HG03159 (cell line): Measurements from ENCODE around the gene PPIA.
A peak's percentile ranks its signal among the peaks of the same experiment; 100 is the strongest.
"Not testable (repeated sequence)": the region's sequence is repeated elsewhere in the genome, so short reads cannot be mapped to it uniquely, and the experiment has no call there.

Experiments
- ATAC-seq: cut with Tn5 transposase; IDR thresholded peaks from one replicate; pipeline ENCODE4 v1.9.1; 2021; ENCODE audit warnings: mild to moderate bottlenecking, moderate library complexity; ENCODE audit not compliant: unreplicated experiment

The PPIA gene

DNA sequence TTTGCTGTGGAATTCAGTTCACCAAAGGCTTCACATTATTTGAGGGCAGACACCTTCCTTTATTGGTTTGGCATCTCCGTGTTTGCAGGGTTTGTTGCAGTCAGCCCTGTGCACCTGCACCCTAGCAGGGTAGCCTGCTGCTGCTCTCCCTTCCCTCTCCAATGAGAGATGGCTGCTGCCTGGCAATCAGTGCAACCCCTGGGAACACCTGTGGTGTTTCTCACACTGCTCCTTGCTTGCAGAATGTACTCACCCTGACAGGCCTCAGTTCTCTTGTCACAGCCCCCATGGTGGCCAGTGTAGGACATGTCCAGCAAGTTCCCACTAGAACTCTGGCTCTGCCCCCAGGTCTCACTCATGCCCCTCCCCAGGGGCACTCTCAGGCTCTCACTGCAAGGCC lies 12.1 kb upstream of the PPIA start:
- no peak for ATAC-seq

DNA sequence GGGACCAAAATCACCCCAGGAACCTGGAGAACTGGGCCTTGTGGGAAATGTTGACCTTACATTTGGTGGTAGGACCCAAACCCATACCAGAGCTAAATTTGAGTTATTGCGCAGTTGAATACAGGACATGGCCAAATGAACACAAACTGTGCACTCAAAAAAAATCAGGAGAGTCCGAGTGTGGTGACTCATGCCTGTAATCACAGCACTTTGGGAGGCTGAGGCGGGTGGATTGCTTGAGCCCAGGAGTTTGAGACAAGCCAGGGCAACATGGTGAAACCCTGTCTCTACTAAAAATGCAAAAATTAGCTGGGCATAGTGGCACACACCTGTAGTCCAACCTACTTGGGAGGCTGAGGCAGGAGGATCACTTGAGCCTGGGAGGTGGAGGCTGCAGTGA lies 11.3 kb upstream of the PPIA start:
- ATAC-seq, result not testable (repeated sequence)

DNA sequence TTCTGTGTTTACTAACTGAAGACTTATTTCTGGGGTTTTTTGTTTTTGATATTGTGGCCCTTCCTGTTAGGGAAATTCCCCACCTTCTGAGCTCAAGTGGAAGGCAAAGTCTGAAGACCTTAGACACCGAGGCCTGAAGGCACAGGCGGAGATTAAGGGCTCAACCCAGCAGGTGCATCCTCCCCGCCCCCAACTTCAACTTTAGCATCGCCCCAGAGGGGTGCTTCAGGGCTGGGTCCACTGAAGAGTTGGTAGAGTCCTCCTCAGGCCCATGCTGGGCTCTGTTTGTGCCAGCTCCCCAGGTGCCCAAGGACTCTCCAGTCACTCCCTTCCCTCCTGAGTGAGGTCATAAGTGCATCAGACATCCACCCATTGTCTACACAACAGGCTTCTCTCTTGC lies 9.4 kb upstream of the PPIA start:
- no peak for ATAC-seq

GRCh38 chr7:44787762-44788161 lies 8.7 kb upstream of the PPIA start:
- no peak for ATAC-seq

GRCh38 chr7:44789990-44790389 lies 6.5 kb upstream of the PPIA start:
- no peak for ATAC-seq

DNA sequence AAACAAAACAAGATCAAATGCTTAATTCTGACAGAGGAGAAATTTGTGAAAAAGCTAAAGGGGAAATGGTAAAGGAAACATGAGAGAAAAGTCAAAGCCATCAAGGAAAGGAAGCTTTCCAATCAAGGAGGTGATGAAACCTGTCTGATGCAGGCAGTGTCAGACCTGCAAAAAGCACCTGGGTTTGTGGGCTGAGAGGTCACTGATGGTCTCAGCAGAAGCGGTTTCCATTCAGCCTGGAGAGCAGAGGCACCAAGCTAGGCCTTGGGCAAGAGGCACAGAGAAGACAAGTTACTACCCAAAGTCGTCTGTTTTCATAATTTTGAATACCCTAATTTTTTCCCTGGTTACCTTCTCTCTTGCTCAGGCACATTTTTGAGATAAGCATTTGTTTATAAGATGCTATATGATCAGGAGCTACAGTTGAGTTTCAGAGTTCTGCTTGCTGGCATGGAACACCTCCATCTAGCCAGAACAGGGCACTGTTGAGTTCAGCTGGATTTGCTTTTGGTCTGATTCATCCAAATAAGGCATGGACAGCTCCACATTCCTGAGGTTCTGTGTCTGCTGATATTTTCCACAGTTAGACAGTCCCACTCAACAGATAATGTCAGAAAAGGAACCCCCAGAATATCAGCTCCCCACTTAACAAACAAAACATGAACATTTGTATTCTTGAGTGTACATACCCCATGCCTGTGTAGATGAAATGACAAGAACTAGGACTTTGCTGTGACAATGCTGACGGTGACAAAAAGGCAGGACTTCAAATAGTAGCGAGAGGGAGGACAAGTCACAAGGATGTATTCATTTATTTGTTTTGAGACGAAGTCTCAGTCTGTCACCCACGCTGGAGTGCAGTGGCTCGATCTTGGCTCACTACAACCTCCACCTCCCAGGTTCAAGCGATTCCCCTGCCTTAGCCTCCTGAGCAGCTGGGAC lies 4.9 kb upstream of the PPIA start:
- ATAC-seq, result no peak

DNA sequence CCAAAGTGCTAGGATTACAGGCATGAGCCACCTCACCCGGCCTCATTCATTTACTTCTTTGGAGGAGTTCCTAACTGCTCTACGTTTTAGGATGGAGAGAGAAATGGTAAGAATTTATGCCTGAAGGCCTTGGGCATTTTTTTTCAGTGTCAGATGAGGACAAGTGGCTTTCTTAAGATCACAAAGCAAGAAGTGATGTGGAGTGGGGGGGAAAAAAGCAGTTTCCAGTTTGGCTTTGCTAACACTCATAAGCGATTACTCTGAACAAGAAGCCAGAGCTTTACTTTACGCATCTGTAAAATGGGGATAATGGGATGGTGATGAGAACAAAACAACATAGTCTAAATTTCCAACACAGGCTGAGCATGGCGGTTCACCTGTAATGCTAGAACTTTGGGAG lies 2.6 kb upstream of the PPIA start:
- ATAC-seq, result no peak

DNA sequence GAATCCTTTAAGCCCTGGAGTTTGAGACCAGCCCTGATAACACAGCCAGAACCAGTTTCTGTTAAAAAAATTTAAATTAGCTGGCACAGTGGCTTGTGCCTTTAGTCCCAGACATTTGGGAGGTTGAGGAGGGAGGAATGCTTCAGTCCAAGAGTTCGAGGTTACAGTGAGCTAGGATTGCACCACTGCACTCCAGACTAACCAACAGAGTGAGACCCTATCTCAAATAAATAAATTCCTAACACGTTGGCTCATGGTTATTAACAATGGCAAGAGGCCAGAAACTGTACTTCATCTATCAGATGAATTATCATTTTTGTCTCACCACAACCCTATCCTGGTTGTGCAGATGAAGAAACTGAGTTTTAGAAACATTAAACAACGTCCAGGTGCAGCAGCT lies 2.1 kb upstream of the PPIA start:
- no peak for ATAC-seq

- ATAC-seq, result peak; percentile 14
Observed at GRCh38 chr7:44796034-44796503, 412 bp upstream of the PPIA start.

DNA sequence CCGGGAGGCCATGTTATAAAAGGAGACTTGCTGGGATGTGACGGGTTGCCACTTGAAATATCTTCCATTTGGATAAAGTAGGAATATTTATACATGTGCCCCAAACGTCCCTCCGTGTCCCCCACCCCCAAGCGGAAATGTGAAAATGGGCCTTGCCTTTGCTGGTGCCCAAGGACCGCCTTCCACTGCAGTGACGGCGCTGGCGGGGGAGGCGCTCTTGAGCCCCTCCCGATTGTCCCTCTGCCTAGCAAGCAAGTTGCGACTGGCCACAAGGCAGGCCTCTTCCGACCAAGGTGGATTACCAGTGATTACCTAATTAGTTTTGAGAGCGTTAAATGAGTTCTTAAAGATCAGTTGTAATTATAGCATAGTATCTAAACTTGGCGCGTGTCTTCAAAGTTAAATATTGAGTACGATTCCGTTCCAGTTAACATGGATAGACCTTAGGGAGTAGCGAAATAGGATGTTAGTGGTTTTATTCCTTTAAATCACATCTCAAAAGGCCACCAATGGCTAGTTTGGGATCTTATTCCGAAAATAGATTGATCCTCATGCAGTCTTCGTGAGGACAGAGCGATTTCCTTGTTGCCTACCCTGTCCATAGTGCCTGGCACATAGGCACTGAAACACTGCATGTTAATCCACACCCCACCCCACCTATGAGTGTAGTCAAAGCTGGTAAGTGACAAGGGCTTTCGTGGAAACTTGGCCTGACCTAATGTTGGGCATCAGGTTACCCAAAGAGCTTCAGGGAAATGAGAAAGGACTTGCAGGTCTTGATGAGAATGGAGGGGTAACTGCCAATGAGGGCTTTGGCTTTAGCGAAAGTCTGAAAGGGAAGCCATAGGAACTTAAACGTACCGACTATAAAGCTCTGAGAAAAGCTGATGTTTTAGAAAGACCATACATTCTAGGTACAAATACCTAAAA lies 1.1 kb downstream of the PPIA start:
- ATAC-seq, result peak; percentile 48

DNA sequence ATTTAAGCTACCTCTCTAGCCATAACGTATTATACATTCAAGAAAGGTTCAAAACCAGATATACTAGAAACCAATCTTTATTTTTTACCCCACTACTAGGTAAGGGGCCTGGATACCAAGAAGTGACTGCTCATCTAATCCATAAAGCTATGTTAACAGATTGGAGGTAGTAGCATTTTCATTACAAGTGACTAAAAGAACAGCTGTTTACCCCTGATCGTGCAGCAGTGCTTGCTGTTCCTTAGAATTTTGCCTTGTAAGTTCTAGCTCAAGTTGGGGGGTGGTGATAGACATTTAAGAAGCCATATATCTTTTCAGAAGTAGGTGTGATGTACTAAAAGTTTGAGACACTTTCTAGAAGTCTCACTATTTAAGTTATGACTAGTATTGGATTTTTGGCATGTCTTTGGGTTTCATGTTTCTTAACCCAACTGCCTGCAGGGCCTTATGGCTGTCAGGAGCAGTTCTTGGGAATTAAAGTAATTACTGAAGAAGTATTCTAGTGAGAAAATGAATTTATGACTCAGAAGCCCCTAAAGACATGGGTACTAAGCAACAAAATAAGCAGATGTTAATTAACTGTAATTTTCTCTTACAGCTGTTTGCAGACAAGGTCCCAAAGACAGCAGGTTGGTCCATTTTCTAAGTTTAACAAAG lies 2.3 kb downstream of the PPIA start:
- ATAC-seq, result no peak

DNA sequence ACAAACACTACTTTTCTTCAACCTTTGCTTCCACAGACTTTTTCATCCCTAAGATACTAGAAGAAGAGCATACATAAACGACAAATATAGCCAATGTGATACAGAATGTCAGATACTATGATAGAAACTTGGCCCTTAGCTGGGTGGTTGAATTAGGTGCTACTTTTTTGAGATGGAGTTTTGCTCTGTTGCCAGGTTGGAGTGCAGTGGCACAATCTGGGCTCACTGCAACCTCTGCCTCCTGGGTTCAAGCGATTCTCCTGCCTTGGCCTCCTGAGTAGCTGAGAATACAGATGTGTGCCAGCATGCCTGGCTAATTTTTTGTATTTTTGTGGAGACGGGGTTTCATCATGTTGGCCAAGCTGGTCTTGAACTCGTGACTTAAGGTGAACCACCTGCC lies 3.5 kb downstream of the PPIA start:
- no peak for ATAC-seq

DNA sequence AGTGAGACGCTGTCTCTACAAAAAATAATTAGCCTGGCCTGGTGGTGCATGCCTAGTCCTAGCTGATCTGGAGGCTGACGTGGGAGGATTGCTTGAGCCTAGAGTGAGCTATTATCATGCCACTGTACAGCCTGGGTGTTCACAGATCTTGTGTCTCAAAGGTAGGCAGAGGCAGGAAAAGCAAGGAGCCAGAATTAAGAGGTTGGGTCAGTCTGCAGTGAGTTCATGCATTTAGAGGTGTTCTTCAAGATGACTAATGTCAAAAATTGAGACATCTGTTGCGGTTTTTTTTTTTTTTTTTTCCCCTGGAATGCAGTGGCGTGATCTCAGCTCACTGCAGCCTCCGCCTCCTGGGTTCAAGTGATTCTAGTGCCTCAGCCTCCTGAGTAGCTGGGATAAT lies 5.4 kb downstream of the PPIA start:
- ATAC-seq, result no peak

- no peak for ATAC-seq
Observed at GRCh38 chr7:44802418-44803025, 6.0 kb downstream of the PPIA start.

GRCh38 chr7:44803828-44804519 lies 7.5 kb downstream of the PPIA start:
- ATAC-seq, result not testable (repeated sequence)

DNA sequence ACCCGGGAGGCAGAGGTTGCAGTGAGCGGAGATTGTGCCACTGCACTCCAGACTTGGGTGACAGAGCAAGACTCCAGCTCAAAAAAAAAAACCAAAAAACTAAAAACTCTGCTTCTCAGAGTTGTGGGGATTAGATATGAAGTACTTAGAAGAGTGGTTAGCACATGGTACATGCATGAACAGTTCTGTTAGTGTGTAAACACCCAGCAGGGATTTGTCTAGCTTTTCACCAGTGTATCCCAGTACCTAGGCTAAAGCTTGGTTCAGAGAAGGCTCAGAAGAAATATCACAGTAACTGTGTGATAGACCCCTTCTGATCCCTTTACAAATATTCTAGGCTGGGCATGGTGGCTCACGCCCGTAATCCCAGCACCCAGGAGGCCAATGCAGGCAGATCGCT lies 9.5 kb downstream of the PPIA start:
- no peak for ATAC-seq

- ATAC-seq, result no peak
Observed at GRCh38 chr7:44808914-44809393, 12.5 kb downstream of the PPIA start.

DNA sequence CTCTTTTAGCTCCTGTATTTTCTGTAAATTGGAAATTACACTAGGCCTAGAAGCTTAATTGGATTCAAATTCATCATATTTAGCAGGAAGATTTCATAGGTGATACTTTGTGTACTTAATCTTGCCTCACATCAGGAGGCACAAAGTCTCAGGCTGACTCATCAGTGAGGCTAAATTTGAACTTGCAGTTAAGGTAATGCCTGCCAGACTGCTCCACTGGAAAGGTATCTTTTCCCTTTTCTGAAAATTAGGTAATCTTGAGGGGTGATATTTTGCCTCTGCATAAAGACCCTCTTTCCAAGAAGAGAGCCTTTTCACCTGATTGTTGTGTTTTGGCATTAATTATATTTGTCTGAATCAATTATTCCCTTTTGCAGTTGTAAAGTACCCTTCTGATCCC lies 14.6 kb downstream of the PPIA start:
- ATAC-seq, result no peak

DNA sequence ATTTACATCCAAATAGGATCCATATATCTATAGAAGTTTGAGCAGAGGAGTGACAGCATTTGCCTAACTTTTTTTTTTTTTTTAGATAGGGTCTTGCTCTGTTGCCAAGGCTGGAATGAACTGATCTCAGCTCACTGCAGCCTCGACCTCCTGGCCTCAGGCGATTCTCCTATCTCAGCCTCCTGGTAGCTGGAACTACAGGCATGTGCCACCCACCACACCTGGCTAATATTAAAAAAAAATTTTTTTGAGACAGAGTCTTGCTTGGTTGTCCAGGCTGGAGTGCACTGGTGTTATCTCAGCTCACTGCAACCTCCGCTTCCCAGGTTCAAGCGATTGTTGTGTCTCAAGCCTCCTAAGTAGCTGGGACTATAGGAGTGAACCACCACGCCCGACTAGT lies 15.1 kb downstream of the PPIA start:
- ATAC-seq, result no peak

DNA sequence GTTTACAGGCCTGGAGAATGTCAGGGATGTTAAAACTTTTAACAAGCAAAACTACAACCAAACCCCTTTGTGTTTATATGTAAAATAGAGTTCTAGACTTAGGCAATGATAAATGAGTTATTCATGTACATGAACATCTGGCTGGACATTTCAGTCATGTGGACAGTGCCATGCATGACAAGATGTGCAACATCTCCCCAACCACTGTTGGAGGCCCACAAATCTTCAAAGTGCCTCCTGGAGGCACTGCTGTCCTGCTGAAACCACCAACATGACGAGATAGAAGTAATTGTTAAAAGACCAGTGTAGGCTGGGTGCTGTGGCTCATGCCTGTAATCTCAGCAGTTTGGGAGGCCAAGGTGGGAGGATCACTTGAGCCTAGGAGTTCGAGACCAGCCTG lies 18.4 kb downstream of the PPIA start:
- no peak for ATAC-seq
